BE2C (cell line): ENCODE data around the gene EOLA2. TPM values are rescaled to one million over a fixed set of nuclear protein-coding genes. Genes with fewer than 3 reads are reported as not detected.

Source experiments
- DNase-seq: peaks from one replicate; pipeline ENCODE4 v3.0.0-alpha.2; 2020
- H3K27me3 ChIP-seq: fragments of 250-450 bp; sonication (Bioruptor Pico); 2 replicates; pipeline ENCODE4 v1.5.1; 2020; ENCODE audit warnings: mild to moderate bottlenecking
- H3K36me3 ChIP-seq: fragments of 250-450 bp; sonication (Bioruptor Pico); 2 replicates; pipeline ENCODE4 v1.5.1; 2020; ENCODE audit warnings: mild to moderate bottlenecking
- H3K4me1 ChIP-seq: fragments of 250-450 bp; sonication (Bioruptor Pico); 2 replicates; pipeline ENCODE4 v1.5.1; 2020
- H3K4me3 ChIP-seq: 2 replicates; pipeline ENCODE4 v1.5.1; 2011; ENCODE audit warnings: low read depth, low read length
- H3K9me3 ChIP-seq: fragments of 250-450 bp; sonication (Bioruptor Pico); 2 replicates; pipeline ENCODE4 v1.5.1; 2020
- CTCF ChIP-seq: IDR thresholded peaks from 2 replicates; pipeline ENCODE4 v1.5.1; 2012; ENCODE audit warnings: mild to moderate bottlenecking, low read depth, low read length
- polyA plus RNA-seq: library from polyadenylated mRNA; unstranded; fragments of >200 nt; gene quantifications from one replicate; pipeline ENCODE4 v1.2.1, GENCODE V29; 2012; ENCODE audit warnings: low read depth, missing spikeins; ENCODE audit not compliant: insufficient read length, insufficient read depth

The EOLA2 gene
- polyA plus RNA-seq, result 119 TPM

- DNase-seq, result peak; percentile 91
- Histone ChIP-seq H3K9me3 (no peaks in the 10 kb centered on the region), H3K27me3 (no peaks in the 10 kb centered on the region), H3K4me3 (peak within 1 kb of the TSS; percentile 83), H3K4me1 (no peaks in the 10 kb centered on the region), H3K36me3 (no peaks in the 10 kb centered on the region)
- peak; percentile 55 for TF ChIP-seq CTCF
Observed at GRCh38 chrX:149938427-149938880, at the start of gene EOLA2. Gene EOLA2, minus strand, starts transcription at chrX:149938491. Its CDS starts 4,617 bp downstream, at chrX:149933874.

GRCh38 chrX:149987613-149988012 lies 49.3 kb upstream of the EOLA2 start:
- H3K4me1 ChIP-seq, result no peaks in the 10 kb centered on the region
- no peaks in the 10 kb centered on the region for H3K9me3 ChIP-seq

GRCh38 chrX:149984411-149984810 lies 46.1 kb upstream of the EOLA2 start:
- DNase-seq, result no peak
- no peaks in the 10 kb centered on the region for H3K9me3 ChIP-seq
- no peaks in the 10 kb centered on the region for H3K27me3 ChIP-seq
- H3K4me1 ChIP-seq, result no peaks in the 10 kb centered on the region
- no peaks in the 10 kb centered on the region for H3K36me3 ChIP-seq
- no peak for TF ChIP-seq CTCF
- H3K4me3 ChIP-seq, result no peak overlapping the region

More at GRCh38 chrX:149987613-149988012, 49.3 kb upstream of the EOLA2 start:
- H3K36me3 ChIP-seq, result no peaks in the 10 kb centered on the region
- H3K27me3 ChIP-seq, result no peaks in the 10 kb centered on the region
- no peak for TF ChIP-seq CTCF
- H3K4me3 ChIP-seq, result no peak overlapping the region
- DNase-seq, result no peak

GRCh38 chrX:149982310-149982709 lies 44.0 kb upstream of the EOLA2 start:
- Histone ChIP-seq H3K4me1 (no peaks in the 10 kb centered on the region), H3K27me3 (no peaks in the 10 kb centered on the region), H3K9me3 (no peaks in the 10 kb centered on the region), H3K4me3 (no peak overlapping the region), H3K36me3 (no peaks in the 10 kb centered on the region)
- DNase-seq, result no peak
- no peak for TF ChIP-seq CTCF

- Histone ChIP-seq H3K27me3 (no peaks in the 10 kb centered on the region), H3K36me3 (no peaks in the 10 kb centered on the region), H3K4me3 (no peak overlapping the region), H3K4me1 (no peaks in the 10 kb centered on the region), H3K9me3 (no peaks in the 10 kb centered on the region)
- no peak for DNase-seq
- TF ChIP-seq CTCF, result no peak
Observed at GRCh38 chrX:149979126-149979644, 40.9 kb upstream of the EOLA2 start.

GRCh38 chrX:149962859-149963757 lies 24.8 kb upstream of the EOLA2 start:
- peak; percentile 70 for TF ChIP-seq CTCF
- no peaks in the 10 kb centered on the region for H3K36me3 ChIP-seq
- no peak overlapping the region for H3K4me3 ChIP-seq
- H3K27me3 ChIP-seq, result no peaks in the 10 kb centered on the region
- DNase-seq, result peak; percentile 41
- no peaks in the 10 kb centered on the region for H3K9me3 ChIP-seq
- no peaks in the 10 kb centered on the region for H3K4me1 ChIP-seq
